A673 (cell line): Measurements from ENCODE around the gene REXO1. TPM values are rescaled to one million over a fixed set of nuclear protein-coding genes. Genes with fewer than 3 reads are reported as not detected.
A peak's percentile ranks its signal among the peaks of the same experiment; 100 is the strongest.
"Not testable (repeated sequence)": the region's sequence is repeated elsewhere in the genome, so short reads cannot be mapped to it uniquely, and the experiment has no call there.

Source experiments
- BruUV-seq: library from RNA; stranded (reverse); fragments of 400-500 nt; replicated peaks from 2 replicates; lab custom pipeline; 2021; lab: Mats Ljungman, UMichigan
- CTCF ChIA-PET: fragments of 300-600 bp; sonication (Branson Sonifier 250); formaldehyde crosslinking; loops from one replicate; lab custom pipeline; 2022; ENCODE audit warnings: antibody characterized with exemption; lab: Charles Lee
- POLR2A ChIA-PET: fragments of 300-600 bp; sonication (Branson Sonifier 250); formaldehyde crosslinking; loops from one replicate; lab custom pipeline; 2022; ENCODE audit warnings: antibody characterized with exemption; ENCODE audit not compliant: low non-redundant PET; lab: Charles Lee
- DNase-seq: peaks from one replicate; pipeline ENCODE4 v3.0.0-alpha.2; 2015; ENCODE audit warnings: low spot score
- H3K27ac ChIP-seq: fragments of 200-600 bp; sonication (generic); 2 replicates; pipeline ENCODE4 v1.5.1; 2016; ENCODE audit warnings: mixed run types, low read depth, mild to moderate bottlenecking, mixed read lengths, antibody characterized with exemption, low read length; ENCODE audit not compliant: poor library complexity, severe bottlenecking
- H3K27me3 ChIP-seq: fragments of 200-600 bp; sonication (generic); replicated peaks from 2 replicates; pipeline ENCODE4 v1.6.1; 2017; ENCODE audit warnings: mixed run types, low read depth, mild to moderate bottlenecking, mixed read lengths, antibody characterized with exemption, low read length; ENCODE audit not compliant: insufficient read depth, poor library complexity
- H3K36me3 ChIP-seq: fragments of 200-600 bp; sonication (generic); 2 replicates; pipeline ENCODE4 v1.6.1; 2016; ENCODE audit warnings: mixed run types, mild to moderate bottlenecking, mixed read lengths, antibody characterized with exemption, low read length; ENCODE audit not compliant: insufficient read depth, poor library complexity, severe bottlenecking
- H3K4me1 ChIP-seq: fragments of 200-600 bp; sonication (generic); 2 replicates; pipeline ENCODE4 v1.6.1; 2017; ENCODE audit warnings: mixed run types, mild to moderate bottlenecking, mixed read lengths, antibody characterized with exemption, low read length; ENCODE audit not compliant: insufficient read depth, poor library complexity, severe bottlenecking
- H3K4me3 ChIP-seq: fragments of 200-600 bp; sonication (generic); 2 replicates; pipeline ENCODE4 v1.5.1; 2016; ENCODE audit warnings: low read depth, mixed run types, mild to moderate bottlenecking, mixed read lengths, low read length; ENCODE audit not compliant: poor library complexity, severe bottlenecking
- H3K9me3 ChIP-seq: fragments of 200-600 bp; sonication (generic); 2 replicates; pipeline ENCODE4 v1.6.1; 2016; ENCODE audit warnings: mixed run types, low read depth, mild to moderate bottlenecking, mixed read lengths, antibody characterized with exemption, low read length; ENCODE audit not compliant: poor library complexity, severe bottlenecking
- EZH2 ChIP-seq: fragments of 200-600 bp; sonication (generic); IDR thresholded peaks from 2 replicates; pipeline ENCODE4 v1.6.1; 2017; ENCODE audit warnings: borderline replicate concordance, low read depth, mild to moderate bottlenecking, mixed read lengths, antibody characterized with exemption, low read length; ENCODE audit not compliant: poor library complexity, severe bottlenecking
- intact Hi-C: fragments of 100-400 bp; cut with micrococcal nuclease; formaldehyde crosslinking; loops from one replicate; pipeline ENCODE4 v1.10.0; 2022; ENCODE audit not compliant: unreplicated experiment
- total RNA-seq: library from RNA; stranded (reverse); gene quantifications from 2 replicates; pipeline ENCODE4 v1.2.3, GENCODE V29; 2021
- TF ChIP-seq, protein P1 (sequence below): fragments of 300-800, 200-600 bp; sonication (generic); conservative IDR thresholded peaks from 2 replicates; pipeline ENCODE4 v1.5.1; 2017; ENCODE audit warnings: low read depth, mild to moderate bottlenecking, antibody characterized with exemption, low read length, moderate library complexity, mixed read lengths

REXO1 gene
- total RNA-seq, 1 experiment from 2014 or later: 53.0 TPM

DNA sequence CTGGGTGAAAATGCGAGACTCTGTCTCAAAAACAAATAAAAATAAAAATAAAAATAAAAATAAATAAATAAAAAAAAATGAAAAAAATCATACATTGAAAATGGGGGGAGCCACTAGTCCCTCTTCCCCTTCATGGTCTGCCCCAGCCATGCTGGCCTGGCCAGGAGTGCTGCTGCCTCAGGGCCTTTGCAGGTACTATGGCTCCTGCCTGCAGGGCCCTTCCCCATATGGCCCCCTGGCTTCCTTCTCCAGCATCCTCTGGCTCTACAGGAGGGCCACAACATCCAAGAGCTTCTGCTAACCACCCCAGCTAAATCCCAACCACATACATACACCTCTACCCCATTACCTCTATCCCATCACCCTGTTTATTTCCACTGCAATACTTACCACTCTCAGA lies 41.6 kb upstream of the REXO1 start:
- BruUV-seq: no TSS peak
- Histone ChIP-seq H3K9me3 (no peaks in the 10 kb centered on the region), H3K27me3 (no peaks in the 10 kb centered on the region), H3K27ac (no peak overlapping the region), H3K4me3 (no peak overlapping the region), H3K36me3 (no peaks in the 10 kb centered on the region), H3K4me1 (no peaks in the 10 kb centered on the region)
- no peak for DNase-seq
- TF ChIP-seq EZH2: no peak
- TF ChIP-seq, protein P1, sequence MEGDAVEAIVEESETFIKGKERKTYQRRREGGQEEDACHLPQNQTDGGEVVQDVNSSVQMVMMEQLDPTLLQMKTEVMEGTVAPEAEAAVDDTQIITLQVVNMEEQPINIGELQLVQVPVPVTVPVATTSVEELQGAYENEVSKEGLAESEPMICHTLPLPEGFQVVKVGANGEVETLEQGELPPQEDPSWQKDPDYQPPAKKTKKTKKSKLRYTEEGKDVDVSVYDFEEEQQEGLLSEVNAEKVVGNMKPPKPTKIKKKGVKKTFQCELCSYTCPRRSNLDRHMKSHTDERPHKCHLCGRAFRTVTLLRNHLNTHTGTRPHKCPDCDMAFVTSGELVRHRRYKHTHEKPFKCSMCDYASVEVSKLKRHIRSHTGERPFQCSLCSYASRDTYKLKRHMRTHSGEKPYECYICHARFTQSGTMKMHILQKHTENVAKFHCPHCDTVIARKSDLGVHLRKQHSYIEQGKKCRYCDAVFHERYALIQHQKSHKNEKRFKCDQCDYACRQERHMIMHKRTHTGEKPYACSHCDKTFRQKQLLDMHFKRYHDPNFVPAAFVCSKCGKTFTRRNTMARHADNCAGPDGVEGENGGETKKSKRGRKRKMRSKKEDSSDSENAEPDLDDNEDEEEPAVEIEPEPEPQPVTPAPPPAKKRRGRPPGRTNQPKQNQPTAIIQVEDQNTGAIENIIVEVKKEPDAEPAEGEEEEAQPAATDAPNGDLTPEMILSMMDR: no peak
- intact Hi-C loops: no loop called here
- ChIA-PET POLR2A (interaction anchor here (0.7 kb wide), 1 partner anchor 81 kb away, joined by 3 read pairs; no protein-coding TSS in a partner anchor), CTCF (no interaction called here)

DNA sequence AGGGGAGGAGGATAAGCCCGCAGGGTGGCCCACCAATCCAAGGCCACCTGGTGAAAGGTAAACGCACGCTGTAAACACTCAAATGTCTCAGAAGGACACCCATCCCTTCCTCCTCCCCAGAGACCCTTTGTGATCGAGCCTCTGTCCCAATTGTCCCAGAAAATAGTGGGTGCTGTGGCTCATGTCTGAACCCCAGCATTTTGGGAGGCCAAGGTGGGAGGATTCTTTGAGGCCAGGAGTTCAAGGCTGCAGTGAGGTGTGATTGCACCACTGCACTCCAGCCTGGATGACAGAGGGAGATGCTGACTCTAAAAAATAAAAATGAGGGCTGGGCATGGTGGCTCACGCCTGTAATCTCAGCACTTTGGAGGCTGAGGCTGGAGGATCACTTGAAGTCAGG lies 40.1 kb upstream of the REXO1 start:
- no peak overlapping the region for H3K4me3 ChIP-seq
- ChIA-PET POLR2A (no interaction called here), CTCF (no interaction called here)
- BruUV-seq: no TSS peak
- no peak overlapping the region for H3K27ac ChIP-seq
- intact Hi-C loops: no loop called here
- H3K9me3 ChIP-seq: no peaks in the 10 kb centered on the region
- TF ChIP-seq, protein P1: no peak
- no peak for TF ChIP-seq EZH2
- no peak for DNase-seq
- H3K36me3 ChIP-seq: no peaks in the 10 kb centered on the region
- peaks cover 2% of the 10 kb centered on the region for H3K4me1 ChIP-seq
- H3K27me3 ChIP-seq: no peaks in the 10 kb centered on the region

DNA sequence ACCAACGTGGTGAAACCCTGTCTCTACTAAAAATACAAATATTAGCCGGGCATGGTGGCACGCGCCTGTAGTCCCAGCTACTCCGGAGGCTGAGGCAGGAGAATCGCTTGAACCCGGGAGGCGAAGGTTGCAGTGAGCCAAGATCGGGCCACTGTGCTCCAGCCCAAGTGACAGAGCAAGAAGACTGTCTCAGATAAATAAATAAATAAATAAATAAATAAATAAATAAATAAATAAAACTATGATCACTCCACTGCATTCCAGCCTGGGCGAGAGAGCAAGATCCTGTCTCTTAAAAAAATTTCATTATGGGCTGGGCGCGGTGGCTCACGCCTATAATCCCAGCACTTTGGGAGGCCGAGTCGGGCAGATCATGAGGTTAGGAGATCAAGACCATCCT lies 38.1 kb upstream of the REXO1 start:
- H3K36me3 ChIP-seq, BruUV-seq, H3K27me3 ChIP-seq, H3K9me3 ChIP-seq, intact Hi-C loops, POLR2A ChIA-PET, H3K4me3 ChIP-seq, H3K4me1 ChIP-seq, DNase-seq, H3K27ac ChIP-seq, CTCF ChIA-PET: not testable (repeated sequence)

DNA sequence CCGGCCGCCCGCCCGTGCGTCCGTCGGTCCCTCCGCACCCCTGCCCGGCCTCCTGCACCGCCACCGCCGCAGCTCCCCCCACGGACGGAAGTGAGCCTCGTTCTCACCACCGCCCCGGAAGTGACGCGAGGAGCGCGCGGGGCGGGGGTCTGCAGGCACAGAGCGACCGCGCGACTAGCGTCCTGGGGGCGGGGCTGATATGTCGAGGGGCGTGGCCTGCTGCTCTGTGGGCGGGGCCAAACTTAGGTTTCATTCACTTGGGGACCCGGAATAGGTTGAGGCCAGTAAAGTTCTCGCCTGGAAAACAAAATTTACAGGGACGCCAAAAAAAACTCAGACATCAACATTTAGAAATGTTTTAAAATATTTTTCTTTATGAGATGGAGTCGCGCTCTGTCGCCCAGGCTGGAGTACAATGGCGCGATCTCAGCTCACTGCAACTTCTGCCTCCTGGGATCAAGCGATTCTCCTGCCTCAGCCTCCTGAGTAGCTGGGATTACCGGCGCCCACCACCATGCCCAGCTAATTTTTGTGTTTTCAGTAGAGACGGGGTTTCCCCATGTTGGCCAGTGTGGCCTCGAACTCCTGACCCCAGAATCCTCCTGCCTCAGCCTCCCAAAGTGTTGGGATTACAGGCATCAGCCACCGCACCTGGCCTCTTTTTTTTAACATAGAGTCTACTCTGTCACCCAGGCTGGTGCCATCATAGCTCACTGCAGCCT lies 37.3 kb upstream of the REXO1 start, which contains the start of gene ABHD17A:
Gene ABHD17A, minus strand, starts transcription at position 99 of the 722 bp plus-strand sequence. CDS start 3,930 bp downstream, outside the sequence.
- DNase-seq: peak; percentile 97
- H3K27ac ChIP-seq: peak within 1 kb of the TSS; percentile 64
- H3K9me3 ChIP-seq, BruUV-seq, H3K36me3 ChIP-seq, intact Hi-C loops, H3K27me3 ChIP-seq, H3K4me1 ChIP-seq: not testable (repeated sequence)
- peak within 1 kb of the TSS; percentile 94 for H3K4me3 ChIP-seq
- ChIA-PET POLR2A (interaction anchor here (0.6 kb wide), 3 partner anchors 13 to 63 kb away, joined by 3 to 9 read pairs (median 4); no protein-coding TSS in a partner anchor), CTCF (interaction anchor here (0.6 kb wide), 2 partner anchors 18 to 480 kb away, joined by 6 to 9 read pairs; no protein-coding TSS in a partner anchor)
